HG02610 (cell line): ENCODE measurements around the gene CCDC6.
A peak's percentile ranks its signal among the peaks of the same experiment; 100 is the strongest.

ENCODE experiments used
- ATAC-seq: cut with Tn5 transposase; IDR thresholded peaks from one replicate; pipeline ENCODE4 v1.9.1; 2021; ENCODE audit warnings: mild to moderate bottlenecking, moderate library complexity; ENCODE audit not compliant: unreplicated experiment

Gene CCDC6

DNA sequence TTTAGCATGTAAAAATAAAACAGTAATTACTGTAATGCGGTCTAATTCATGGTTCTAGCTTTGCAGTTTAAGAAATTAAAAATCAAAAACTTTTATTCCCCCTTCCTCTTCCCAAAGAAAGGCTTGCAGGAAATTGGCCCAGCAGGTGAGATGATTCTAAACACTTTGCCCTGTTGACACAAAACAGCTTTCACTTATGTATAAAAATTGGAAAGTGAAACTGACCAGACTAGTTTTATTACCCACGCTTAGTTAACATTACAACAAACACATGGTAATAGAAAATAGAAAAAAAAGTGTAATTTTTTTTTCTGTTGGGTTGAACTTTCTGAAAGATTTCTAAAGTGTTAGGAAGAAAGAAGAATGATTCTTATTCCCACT, 1.2 kb upstream of the CCDC6 start:
- ATAC-seq = no peak

DNA sequence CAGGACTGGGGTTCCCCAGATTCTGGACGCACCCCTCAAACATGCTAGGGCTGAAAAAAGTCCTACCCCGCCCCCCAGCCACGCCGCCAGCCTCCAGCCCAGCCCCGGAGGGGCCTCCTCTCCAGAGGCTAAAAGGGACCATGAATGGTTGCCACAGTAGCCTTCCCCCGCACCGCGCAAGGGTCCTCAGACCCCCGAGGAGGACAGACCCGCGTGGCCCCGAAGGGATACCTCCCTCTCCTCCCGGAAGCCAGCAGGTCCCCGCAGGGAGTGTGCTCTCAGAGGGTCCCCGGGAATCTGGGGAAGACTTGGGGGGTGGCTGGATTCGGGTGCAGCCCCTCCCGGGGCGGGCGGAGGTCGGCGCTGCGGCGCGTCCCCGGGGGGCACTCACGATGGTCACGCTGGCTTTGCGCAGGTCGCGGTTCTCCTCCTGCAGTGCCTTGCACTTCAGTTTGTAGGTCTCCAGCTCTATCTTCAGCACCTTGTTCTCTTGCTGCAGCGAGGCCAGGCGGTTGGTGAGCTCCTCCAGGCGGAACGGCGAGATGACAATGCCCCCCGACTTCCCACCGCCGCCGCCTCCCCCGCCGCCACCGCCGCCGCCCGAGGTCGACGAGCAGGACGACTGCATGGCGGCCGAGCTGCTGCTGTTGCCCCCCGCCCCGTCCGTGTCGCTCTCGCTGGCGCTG, 482 bp downstream of the CCDC6 start:
- no peak for ATAC-seq

DNA sequence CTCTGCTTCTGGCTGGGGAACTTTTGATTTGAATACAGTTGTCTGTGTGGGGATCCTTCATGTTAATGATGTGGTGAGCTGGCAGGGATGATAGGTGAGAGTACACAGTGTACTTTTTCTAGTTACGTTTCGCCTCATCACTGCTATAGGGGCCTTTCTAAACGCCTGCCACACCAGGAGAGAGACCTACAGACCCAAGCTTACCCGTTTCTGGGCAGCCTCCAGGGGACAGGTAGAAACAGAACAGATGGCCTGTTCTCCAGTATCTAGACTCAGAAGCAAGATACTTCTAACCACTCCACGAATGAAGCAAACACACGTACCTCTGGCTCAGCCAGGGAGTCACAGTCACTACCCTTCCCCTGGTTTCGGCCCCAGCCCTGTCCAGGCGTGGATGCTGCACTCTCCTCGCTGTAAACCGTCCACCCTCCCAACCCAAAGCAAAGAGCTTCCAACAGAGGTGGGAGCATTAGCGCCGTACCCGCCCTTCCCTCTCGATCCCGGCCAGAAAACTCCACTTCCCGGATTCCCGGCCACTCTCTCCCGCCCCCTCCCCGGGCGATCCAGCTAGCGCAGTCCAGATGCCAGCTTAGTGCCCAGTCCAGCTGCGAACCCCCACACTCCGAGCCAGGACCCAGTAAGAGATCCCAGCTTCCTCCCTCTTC, 1.2 kb downstream of the CCDC6 start:
- ATAC-seq = peak; percentile 71

DNA sequence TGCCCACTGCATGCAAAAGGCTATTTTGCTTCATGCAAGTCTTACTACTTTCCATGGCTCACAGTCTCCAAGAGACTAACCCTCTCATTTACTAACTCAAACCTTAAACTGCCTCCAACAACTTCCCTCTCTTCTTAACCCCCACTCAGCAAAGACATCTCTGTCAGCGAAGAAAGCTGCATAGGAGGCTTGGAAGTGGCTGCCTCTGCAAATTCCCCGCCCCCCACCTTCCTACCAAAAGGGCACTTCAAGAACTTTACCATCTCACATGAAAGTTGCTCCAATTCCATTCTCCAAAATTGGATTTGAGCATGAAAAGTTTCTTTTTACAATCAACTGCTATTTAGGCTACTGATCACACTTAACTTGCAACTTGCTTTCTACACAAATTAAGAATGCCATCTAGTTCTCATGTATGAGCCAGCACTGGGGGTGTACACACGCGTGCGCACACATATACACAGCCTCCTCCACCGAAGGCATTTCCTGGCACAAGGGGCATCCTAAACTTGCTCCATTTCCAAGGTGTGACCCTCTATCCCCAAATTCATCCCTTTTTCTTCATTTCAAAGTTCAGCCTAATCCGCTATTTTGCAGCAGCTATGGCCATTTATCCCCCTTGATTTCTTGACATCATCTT, 1.8 kb downstream of the CCDC6 start:
- no peak for ATAC-seq

DNA sequence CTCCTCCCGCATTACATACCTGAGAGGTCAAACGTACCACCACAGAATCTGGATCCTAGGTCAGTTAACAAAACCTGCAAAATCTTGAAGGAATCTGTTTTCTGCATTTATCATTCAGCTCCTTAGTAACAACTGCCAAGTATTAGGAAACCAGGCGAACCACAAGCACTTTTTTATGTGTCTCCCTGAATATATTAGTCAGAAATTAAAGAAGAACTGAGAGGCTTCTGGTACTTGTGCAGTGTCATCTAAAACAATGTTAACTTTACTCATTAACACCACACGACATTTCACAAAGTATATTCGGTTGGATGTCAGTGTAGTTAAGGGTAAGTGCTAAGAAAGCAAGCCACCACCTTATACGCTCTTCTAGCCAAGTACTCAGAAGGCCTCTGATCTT, 2.5 kb downstream of the CCDC6 start:
- no peak for ATAC-seq

DNA sequence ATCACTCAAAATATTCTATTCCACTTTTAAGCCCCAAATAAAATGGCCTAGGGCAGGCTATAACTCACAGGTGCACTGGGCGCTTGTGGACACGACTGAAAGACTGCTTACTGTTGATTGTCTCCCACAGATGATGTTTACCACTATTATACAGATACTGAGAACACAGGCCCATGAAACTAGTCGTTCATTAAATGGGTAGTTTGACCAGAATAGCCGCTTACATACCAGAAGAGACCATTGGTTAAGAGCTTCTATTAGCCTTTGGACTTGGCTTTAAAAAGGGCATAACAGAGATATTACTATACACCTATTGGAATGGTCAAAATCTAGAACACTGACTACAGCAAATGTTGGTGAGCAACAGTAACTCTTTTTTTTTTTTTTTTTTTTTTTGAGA, 4.3 kb downstream of the CCDC6 start:
- no peak for ATAC-seq

DNA sequence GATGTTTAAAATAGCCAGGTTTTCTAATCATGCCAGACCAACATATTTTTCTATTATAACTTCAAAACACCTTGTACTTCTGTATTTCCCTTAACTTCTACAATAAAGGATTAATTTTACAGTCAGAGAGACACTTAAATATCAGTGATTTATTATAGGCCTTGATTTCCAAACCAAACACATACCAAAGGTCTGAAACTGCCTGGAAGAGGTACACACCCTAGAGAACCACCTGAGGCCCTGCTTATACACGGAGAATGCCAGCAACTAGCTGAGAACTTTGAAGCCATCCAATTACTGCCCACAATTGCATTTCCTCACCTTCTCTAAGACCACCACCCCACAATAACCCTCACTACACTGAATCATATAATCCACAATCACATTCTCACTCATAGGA, 4.9 kb downstream of the CCDC6 start:
- no peak for ATAC-seq

DNA sequence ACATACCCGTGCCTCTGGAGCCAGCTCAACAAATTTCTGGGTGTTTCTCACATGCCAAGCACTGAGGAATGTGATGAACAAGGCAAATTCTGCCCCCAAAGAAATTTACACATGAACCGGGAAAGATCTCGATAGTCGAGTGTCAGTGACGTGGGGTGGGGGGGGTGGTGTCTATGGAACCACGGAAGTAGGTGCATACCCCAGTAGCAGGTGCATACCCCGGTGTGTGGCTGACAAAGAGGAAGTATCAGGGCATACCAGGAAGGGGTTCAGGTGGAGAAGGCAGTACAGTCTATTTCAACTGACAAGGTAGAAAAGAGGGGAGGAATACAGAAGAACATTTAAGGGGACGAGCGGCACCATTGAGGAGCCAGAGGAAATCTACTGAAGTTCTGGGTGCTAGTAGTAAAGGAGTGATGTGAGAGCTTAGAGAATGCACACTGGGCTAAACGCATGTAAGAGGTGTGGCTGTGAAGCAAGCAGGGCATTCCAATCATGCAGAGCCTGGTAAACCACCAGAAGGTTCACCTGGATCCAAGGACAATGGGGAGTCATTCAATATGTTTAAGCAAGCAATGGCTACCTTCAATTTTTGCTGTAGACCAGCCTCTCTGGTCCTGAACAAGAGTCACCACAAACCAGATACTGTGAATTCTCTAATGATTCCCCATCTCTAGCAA, 6.2 kb downstream of the CCDC6 start:
- no peak for ATAC-seq

DNA sequence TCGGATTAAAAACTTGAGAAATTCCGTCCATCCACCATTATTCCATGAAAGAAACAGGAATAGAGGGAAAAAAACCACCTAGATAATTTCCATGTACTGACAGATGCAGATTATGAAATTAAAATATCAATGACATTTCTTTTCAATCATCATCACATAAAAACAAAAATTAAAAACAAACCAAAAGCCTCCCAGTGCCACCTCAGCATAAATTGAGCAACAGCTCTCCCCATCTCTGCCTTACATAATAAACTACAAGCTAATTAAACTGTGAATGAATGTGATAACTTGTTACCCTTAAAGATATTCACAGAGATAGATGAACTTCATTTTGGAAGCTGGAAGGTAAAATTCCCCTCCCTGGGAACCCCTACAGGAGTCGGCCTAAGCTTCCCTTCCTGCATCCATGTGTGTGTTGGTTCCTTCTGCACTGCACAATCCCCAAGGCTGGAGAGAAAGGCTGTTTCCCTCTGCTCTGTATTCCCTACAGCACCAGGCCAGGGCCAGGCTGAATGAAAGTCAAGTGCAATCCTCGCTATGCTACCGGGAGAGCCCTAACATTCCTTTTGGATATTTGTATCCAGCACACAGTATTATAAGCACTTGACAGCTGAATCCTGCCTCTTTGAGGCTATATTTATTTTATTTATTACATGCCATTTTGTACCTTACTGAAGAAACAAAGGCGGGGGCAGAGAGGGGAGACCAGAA, 8.1 kb downstream of the CCDC6 start:
- no peak for ATAC-seq

DNA sequence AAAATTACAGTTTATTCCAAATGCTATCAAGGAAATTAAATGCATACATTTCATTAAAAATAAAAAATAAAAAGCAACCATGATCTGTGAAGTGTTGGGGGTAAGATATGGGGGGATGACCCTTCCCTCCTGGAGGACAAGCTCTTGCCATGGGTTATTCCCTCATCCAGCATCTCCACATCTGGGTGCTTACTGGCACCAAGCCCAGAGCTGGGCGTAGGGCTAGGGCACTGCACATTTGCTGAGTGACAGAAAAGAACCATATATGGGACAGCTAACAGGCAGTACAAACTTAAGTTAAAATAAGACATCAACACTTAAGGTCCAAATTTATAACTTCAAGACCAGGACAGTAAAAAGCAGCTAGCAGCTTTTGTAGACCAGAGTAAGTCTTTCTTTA, 10.2 kb downstream of the CCDC6 start:
- no peak for ATAC-seq

DNA sequence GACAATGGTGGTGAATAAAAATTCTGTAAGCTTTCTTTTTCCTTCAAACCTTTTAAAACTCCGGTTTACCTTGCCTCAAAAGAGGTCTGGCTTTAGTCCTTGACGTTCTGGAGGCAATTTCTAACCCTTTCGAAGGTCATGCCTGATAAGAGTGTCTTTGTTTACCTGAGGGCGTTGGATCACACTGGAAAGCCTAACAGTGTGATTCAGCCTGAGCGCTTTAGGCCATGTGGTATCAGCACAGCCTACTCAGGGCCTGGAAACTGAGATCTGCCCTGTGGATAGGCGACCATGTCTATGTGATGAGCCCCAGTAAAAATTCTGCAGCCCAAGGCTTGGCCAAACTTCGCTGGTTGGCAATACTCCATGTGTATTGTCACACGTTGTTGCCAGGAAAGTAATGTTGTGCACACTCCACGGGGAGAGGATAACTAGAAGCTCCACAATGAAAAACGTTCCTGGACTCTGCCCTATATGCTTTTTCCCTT, 10.7 kb downstream of the CCDC6 start:
- no peak for ATAC-seq

DNA sequence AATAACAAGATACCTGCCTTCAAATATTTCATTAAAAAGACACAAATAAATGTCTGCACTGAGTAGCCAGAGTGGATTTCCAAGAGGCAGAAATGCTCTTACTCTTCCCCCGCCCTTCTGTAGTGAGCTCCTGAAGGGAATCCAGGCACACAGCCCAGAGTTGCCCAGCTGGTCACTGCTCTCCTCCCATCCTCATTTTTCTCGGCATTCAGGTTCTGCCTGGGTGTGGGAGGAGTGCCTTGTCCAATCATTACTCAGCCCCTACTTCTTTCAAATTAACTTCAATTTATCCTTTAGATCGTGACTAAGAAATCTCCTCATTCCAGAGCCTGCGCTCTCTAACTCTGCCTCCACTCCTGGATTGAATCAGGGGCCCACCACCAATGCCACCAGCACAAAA, 12.2 kb downstream of the CCDC6 start:
- no peak for ATAC-seq

DNA sequence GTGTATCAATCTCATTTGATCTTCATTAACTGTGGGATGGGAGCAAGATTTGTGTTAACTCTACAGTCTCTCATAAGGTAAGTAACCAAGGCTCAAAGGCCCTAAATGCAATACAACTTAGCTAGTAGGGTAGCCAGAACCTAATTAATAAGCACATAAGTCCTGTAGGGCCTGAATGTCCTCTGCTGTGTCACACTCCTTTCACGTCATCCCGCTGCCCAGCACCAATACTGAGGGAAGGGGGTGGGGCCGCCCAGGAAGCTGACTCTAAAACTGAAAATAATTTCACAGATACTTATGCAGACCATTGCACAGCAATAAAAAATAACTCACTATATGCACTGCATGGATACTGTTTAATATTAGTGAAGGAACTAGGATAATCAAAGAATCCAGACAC, 13.7 kb downstream of the CCDC6 start:
- no peak for ATAC-seq

DNA sequence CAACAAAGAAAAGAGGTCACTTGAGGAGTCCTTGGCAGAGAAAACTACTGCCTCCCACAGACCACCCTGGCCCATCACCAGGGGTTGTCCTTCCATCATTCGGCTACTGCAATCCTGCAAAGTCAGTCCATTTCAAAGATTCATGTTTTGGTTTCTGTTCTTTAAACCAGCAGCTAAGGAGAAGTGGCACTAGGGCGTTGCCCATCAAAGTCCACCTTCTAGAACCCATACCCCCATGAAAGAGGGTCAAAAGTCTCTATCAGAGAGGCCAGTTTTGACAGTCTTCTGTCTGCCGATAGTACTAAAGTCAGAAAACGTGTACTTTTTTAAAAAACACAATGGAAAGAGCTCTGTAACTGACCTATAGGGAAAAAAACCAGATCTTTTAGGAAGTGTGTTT, 14.4 kb downstream of the CCDC6 start:
- ATAC-seq = no peak

DNA sequence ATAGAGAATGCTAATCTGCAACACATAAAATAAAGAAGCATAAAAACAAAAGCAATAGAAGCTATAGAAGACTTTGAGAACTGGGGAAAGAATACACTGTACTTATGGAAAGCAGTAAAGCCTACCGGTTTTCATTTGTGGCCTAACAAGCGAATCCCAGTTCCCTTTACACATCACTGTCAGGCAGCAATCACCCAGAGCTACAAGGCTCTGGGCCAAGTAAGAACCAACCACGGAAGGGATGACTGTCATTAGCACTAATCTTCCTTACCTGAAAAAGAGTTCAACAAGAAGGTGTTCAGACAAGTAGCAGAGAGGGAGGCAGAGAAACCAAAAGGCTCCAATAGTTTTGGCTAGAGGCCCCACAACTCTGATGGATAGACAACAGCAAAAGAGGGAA, 15.0 kb downstream of the CCDC6 start:
- peak; percentile 81 for ATAC-seq

DNA sequence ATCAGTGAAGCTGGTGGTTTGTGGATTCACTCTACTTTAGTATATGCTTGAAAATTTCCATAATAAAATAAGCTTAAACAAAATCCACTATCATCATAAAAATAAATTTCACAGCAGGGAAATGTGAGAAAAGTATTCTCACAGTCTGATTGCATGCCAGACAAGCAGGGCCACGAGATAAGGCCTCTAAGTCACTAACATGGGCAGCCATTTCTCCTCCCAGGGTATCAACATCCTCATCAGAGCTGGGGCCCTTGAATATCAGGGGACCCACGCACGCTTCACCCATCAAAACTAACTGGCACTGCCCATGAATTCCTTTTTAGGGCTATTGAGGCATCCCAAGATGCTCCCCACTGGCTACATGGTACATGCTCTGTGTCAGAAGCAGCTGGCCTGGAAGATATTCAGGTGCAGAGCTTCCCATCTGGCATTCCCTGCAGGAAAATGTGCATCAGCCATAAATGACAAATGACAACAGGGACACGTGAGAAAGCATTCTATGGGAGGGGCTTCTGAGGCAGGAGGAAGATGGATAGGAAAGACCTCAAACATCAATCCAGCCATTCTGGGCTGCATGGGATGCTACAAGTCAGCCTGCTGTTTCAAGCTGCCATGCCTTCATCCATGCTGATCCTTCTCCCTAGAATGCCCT, 17.4 kb downstream of the CCDC6 start:
- ATAC-seq = no peak

DNA sequence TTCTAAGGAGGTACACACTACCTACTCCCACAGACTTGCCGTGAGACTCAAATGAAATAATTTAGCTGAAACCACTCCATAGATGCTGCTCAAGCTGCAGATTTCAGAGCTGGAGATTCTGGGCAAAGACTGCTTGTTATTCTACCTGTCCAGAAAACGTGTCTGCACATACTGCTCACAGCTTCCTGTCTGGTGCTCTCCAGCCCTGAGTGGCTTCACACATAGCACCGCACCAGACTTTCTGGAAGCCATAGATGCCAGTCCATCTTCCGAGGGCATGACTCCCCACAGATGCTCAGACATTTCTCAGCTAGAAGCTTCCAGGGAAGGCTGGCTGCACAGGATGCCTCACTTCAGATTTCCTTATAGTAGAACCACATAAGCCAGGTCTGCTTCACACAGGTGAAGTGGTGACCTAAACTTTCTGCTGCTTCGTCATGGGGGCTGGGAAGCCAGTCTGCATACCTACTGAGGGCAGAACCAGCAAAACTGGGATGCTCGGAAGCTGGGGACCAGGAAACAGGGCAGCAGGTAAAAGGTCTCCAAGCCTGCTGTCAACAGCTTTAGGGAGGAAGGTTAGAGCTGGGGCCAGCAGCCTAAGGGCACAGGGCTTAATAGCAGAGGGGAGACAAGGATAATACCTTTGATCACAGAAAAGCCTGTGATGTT, 18.2 kb downstream of the CCDC6 start:
- no peak for ATAC-seq

DNA sequence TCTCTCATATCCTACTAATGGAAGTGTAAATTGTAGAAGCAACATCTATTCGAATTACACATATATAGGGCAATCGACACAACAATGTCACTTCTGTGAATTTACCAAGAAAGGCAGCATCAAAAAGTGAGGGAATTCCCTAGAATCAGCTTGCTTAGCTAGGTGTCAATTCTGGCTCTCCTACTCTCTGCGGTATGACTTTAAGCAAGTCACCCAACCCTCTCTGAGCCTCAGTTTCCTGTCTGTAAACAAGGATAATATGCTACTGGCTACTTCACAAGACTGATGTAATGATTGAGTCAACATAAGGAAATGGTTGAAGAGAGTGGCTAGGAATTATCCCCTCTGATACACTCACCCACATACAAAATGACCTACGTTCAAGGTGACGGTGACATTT, 19.4 kb downstream of the CCDC6 start:
- no peak for ATAC-seq

DNA sequence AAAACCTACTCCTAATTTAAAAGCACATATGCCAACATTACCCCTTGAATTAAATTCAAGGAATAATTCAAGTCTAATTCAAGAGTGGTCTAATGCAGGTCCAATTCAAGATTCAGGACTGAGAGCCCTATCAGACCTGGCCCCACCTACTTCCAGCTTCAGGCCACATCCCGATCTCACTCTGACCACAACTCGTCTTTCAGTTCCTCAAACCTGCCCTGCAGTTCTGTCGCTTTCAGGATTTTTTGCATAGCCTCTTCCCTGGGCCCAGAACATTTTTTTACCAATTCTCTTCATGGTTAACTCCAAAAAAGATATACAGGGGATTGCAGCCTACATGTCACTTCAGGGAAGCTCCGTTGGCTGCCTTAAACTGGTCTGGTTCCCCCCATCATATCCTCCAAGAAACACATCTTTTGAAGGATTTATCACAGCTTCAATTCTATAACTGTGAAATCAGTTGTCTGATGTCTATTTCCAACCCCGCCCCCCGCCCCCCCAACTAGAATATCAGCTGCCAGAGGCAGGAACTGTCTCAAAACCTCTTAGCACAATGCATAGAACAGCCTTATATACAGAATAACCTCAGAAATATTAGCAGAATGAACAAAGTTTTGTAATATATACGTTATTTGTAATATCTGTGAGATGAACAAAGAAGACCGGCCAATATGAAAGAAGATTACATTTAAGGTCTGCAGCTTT, 20.8 kb downstream of the CCDC6 start:
- peak; percentile 61 for ATAC-seq
